Uterus (tissue), 4 donors: ENCODE measurements around the gene VWA7. TPM values are rescaled to one million over a fixed set of nuclear protein-coding genes. Genes with fewer than 3 reads are reported as not detected.

Experiments used
- DNase-seq, 2 donors: peaks; one replicate each; pipeline ENCODE4 v3.0.0-alpha.2; 2019 to 2020
- H3K27ac ChIP-seq, 2 donors: fragments of 200-600 bp; sonication (generic); 1 replicate in 1 of 2; 2 replicates in 1 of 2; pipeline ENCODE4 v1.5.1; 2016 to 2018
- H3K27me3 ChIP-seq, 2 donors: fragments of 200-600 bp; sonication (generic); one replicate each; pipeline ENCODE4 v1.5.1; 2018 to 2019; ENCODE audit warnings: control low read depth in 1 of 2
- H3K36me3 ChIP-seq, 2 donors: fragments of 200-600 bp; sonication (generic); one replicate each; pipeline ENCODE4 v1.5.1; 2019; ENCODE audit warnings: control low read depth in 1 of 2
- H3K4me1 ChIP-seq, 2 donors: fragments of 200-600 bp; sonication (generic); one replicate each; pipeline ENCODE4 v1.5.1; 2018 to 2019; ENCODE audit warnings: control low read depth in 1 of 2
- H3K4me3 ChIP-seq, 2 donors: fragments of 200-600 bp; sonication (generic); 1 replicate in 1 of 2; 2 replicates in 1 of 2; pipeline ENCODE4 v1.5.1; 2018 to 2019; ENCODE audit warnings: mild to moderate bottlenecking in 1 of 2
- H3K9me3 ChIP-seq, 2 donors: fragments of 200-600 bp; sonication (generic); one replicate each; pipeline ENCODE4 v1.5.1; 2019; ENCODE audit warnings: control low read depth in 1 of 2
- CTCF ChIP-seq, 4 experiments: fragments of 200-600 bp in 2 of 4; fragments of 450-650 bp in 2 of 4; sonication (generic) in 2 of 4; IDR thresholded peaks; one replicate each; pipeline ENCODE4 v1.5.1; 2016 to 2019; ENCODE audit warnings: antibody characterized with exemption in 4 of 4, mild to moderate bottlenecking in 2 of 4, moderate library complexity in 1 of 4
- POLR2A ChIP-seq, 2 donors: fragments of 450-650 bp; IDR thresholded peaks; one replicate each; pipeline ENCODE4 v1.6.1; 2016; ENCODE audit warnings: antibody characterized with exemption in 2 of 2, mild to moderate bottlenecking in 1 of 2, moderate library complexity in 1 of 2
- intact Hi-C: fragments of 100-400 bp; cut with DNase I; formaldehyde crosslinking; loops from one replicate; pipeline ENCODE4 v1.15.1; 2023; ENCODE audit warnings: low total_unique reads
- total RNA-seq, 4 donors: library from RNA; depleted of rRNA in 3 of 4; stranded (reverse); fragments of >200 nt in 3 of 4; gene quantifications; one replicate each; pipeline versions ENCODE4 v1.1.0 to v1.2.4, GENCODE V29; 2014 to 2023
- donor health status: DM: yes; HTN: yes; CAD: no.

VWA7 gene
- total RNA-seq, 4 donors from 2014 or later, result 0.88 to 24.1 (median 3.1) TPM

GRCh38 chr6:31737991-31738979 lies 38.8 kb downstream of the VWA7 start:
- peaks cover 0 to 29% of the 10 kb centered on the region in 2 donors for H3K4me1 ChIP-seq
- intact Hi-C loops, result loop anchor here (10.0 kb wide), 1 partner anchor 57 kb away; the partner anchor contains the start of gene VARS1
- no peak overlapping the region for H3K4me3 ChIP-seq
- DNase-seq, result peak in 1 of 2 donors; percentile 52
- H3K27ac ChIP-seq, result peak overlapping the region; percentile 86 to 95
- no peaks in the 10 kb centered on the region for H3K27me3 ChIP-seq
- H3K9me3 ChIP-seq, result no peaks in the 10 kb centered on the region
- TF ChIP-seq POLR2A (IDR thresholded peaks at IDR 0.05) (peak; percentile 19 to 40), CTCF (IDR thresholded peaks at IDR 0.05) (no peak)
- no peaks in the 10 kb centered on the region for H3K36me3 ChIP-seq

GRCh38 chr6:31737315-31737990 lies 39.7 kb downstream of the VWA7 start:
- Histone ChIP-seq H3K36me3 (no peaks in the 10 kb centered on the region), H3K4me1 (peaks cover 0 to 29% of the 10 kb centered on the region in 2 donors), H3K27ac (peak overlapping the region; percentile 86 to 95), H3K4me3 (no peak overlapping the region), H3K9me3 (no peaks in the 10 kb centered on the region), H3K27me3 (no peaks in the 10 kb centered on the region)
- DNase-seq, result no peak
- TF ChIP-seq CTCF (IDR thresholded peaks at IDR 0.05), result no peak
- no peak for TF ChIP-seq POLR2A (IDR thresholded peaks at IDR 0.05)
- intact Hi-C loops, result loop anchor here (10.0 kb wide), 1 partner anchor 57 kb away; the partner anchor contains the start of gene VARS1

- intact Hi-C loops, result loop anchor here (10.0 kb wide), 1 partner anchor 58 kb away; the partner anchor contains the start of gene VARS1
- TF ChIP-seq CTCF (IDR thresholded peaks at IDR 0.05) (no peak), POLR2A (IDR thresholded peaks at IDR 0.05) (no peak)
- DNase-seq, result peak in 1 of 2 donors; percentile 43
Measured at GRCh38 chr6:31736768-31737314, 40.3 kb downstream of the VWA7 start.

GRCh38 chr6:31736021-31736767 lies 40.9 kb downstream of the VWA7 start, which contains the start of gene CLIC1:
CLIC1 (minus strand) TSS chr6:31736530; CDS start chr6:31736300, 230 bp downstream.
- TF ChIP-seq POLR2A (IDR thresholded peaks at IDR 0.05) (peak; percentile 94 to 96), CTCF (IDR thresholded peaks at IDR 0.05) (peak in 1 of 4 experiments; percentile 11)
- Histone ChIP-seq H3K4me3 (peak within 1 kb of the TSS; percentile 61 to 63), H3K27ac (peak within 1 kb of the TSS; percentile 86 to 95), H3K9me3 (no peaks in the 10 kb centered on the region), H3K27me3 (no peaks in the 10 kb centered on the region), H3K4me1 (peaks cover 0 to 29% of the 10 kb centered on the region in 2 donors), H3K36me3 (no peaks in the 10 kb centered on the region)
- DNase-seq, result peak; percentile 90 to 93
- intact Hi-C loops, result loop anchor here (10.0 kb wide), 1 partner anchor 59 kb away; the partner anchor contains the start of gene VARS1

More at GRCh38 chr6:31736768-31737314, 40.3 kb downstream of the VWA7 start:
- no peaks in the 10 kb centered on the region for H3K36me3 ChIP-seq
- H3K4me1 ChIP-seq, result peaks cover 0 to 29% of the 10 kb centered on the region in 2 donors
- no peaks in the 10 kb centered on the region for H3K9me3 ChIP-seq
- peak overlapping the region; percentile 61 to 63 for H3K4me3 ChIP-seq
- H3K27me3 ChIP-seq, result no peaks in the 10 kb centered on the region
- H3K27ac ChIP-seq, result peak overlapping the region; percentile 86 to 95
